ENCODE measurements around the gene NECAP2. TPM values are rescaled to one million over a fixed set of nuclear protein-coding genes. Genes with fewer than 3 reads are reported as not detected.

NECAP2 gene
- total and polyA plus RNA-seq, 4 donors = 37.5 to 60.4 (median 38.1) TPM

DNA sequence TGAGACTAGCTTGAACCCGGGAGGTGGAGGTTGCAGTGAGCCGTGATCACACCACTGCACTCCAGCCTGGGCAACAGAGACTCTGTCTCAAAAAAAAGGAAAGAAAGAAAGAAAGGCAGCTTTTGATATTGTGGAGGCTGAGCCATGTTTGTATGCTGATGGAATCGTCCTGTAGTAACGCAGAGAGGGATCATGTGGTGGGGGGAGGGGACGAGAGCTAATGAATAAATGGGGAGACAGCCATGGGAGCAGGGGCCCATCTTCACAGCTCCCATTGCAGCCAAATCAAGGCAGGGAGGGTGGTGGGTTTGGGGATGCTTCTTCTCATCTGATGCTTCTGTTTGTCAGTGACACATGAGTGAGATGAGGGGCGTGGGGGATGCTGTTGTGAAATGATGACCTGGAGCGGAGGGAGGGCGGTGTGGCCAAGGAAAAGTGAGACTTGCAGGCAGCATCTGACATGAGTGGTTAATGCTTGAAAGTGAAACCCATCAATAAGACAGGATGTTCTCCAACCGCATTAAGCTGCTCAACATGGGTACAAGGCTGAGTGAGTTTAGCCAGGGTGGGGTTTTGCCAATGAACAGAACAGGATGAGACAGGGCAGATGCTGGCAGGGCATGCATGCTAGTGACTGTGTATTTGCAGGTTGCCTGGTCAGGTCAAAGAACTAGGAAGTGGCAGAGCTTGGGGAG is 20.0 kb upstream of the NECAP2 start:
- WGBS, 2 donors = 68 to 70% methylated on average over 9 of the region's 9 CpGs
- Histone ChIP-seq H3K4me3 (ENCODE audit: low read length in 2 of 2) (no peak overlapping the region), H3K9me3 (ENCODE audit: control insufficient read depth, low read length) (no peaks in the 10 kb centered on the region), H3K36me3 (ENCODE audit: control insufficient read depth in 1 of 2, insufficient read depth in 2 of 2, low read length in 1 of 2) (no peaks in the 10 kb centered on the region), H3K27me3 (ENCODE audit: control insufficient read depth in 1 of 2, insufficient read depth in 2 of 2, low read length in 1 of 2) (no peaks in the 10 kb centered on the region), H3K27ac (ENCODE audit: low read depth in 1 of 2, low read length in 2 of 2) (no peak overlapping the region), H3K4me1 (ENCODE audit: control insufficient read depth in 1 of 2, insufficient read depth in 2 of 2, low read length in 2 of 2) (no peaks in the 10 kb centered on the region)
- ATAC-seq (ENCODE audit: low FRiP score) (no peak), DNase-seq (no peak)
- intact Hi-C loops (cut with DNase I) = no loop called here

DNA sequence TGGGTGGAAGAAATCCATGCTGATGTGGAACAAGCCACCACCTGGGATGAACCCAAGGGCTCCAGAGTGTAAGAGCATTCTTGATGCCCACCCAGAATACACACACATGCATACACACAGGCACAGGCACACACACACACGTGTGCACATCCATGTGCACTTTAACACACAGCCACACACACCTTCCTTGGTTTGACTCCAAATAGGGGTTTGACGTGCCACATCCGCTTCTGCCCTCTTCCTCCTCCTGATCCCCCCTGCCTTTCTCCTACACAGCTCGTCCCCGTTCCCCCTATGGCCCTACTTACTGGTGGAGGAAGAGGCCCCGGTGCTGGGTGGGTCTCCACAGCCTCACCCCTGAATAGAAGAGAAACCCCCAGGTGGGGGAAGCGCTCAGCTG is 19.3 kb upstream of the NECAP2 start:
- intact Hi-C loops (cut with DNase I) = no loop called here

DNA sequence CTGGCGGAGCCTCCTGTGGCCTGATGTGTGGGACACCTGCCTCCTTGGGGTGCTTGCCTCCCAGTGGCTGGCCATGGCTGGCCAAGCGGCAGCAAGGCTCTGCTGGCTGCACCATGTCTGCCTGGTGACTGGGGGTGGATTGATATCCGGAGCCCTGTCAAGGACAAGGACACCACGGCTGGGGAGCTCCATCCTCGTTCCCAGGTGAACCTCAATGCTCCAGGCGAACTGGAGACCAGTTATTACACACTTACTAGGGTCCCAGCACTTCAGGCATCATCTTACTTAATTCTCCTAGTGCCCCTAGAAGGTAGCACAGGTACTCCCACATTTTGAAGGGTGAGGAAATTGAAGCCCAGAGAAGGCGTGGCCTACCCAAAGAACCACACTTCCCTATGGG is 18.5 kb upstream of the NECAP2 start:
- H3K4me3 ChIP-seq (ENCODE audit: low read length in 2 of 2) = no peak overlapping the region
- no peaks in the 10 kb centered on the region for H3K4me1 ChIP-seq (ENCODE audit: control insufficient read depth in 1 of 2, insufficient read depth in 2 of 2, low read length in 2 of 2)
- intact Hi-C loops (cut with DNase I) = no loop called here
- H3K36me3 ChIP-seq (ENCODE audit: control insufficient read depth in 1 of 2, insufficient read depth in 2 of 2, low read length in 1 of 2) = no peaks in the 10 kb centered on the region
- H3K27me3 ChIP-seq (ENCODE audit: control insufficient read depth in 1 of 2, insufficient read depth in 2 of 2, low read length in 1 of 2) = no peaks in the 10 kb centered on the region
- no peaks in the 10 kb centered on the region for H3K9me3 ChIP-seq (ENCODE audit: control insufficient read depth, low read length)
- ATAC-seq (ENCODE audit: low FRiP score) = no peak
- no peak for DNase-seq
- no peak overlapping the region for H3K27ac ChIP-seq (ENCODE audit: low read depth in 1 of 2, low read length in 2 of 2)
- WGBS, 2 donors = 88 to 90% methylated on average over 7 of the region's 7 CpGs

More for the DNA sequence above, 19.3 kb upstream of the NECAP2 start:
- no peak for ATAC-seq (ENCODE audit: low FRiP score)
- no peaks in the 10 kb centered on the region for H3K36me3 ChIP-seq (ENCODE audit: control insufficient read depth in 1 of 2, insufficient read depth in 2 of 2, low read length in 1 of 2)
- H3K27ac ChIP-seq (ENCODE audit: low read depth in 1 of 2, low read length in 2 of 2) = no peak overlapping the region
- H3K4me1 ChIP-seq (ENCODE audit: control insufficient read depth in 1 of 2, insufficient read depth in 2 of 2, low read length in 2 of 2) = no peaks in the 10 kb centered on the region
- no peaks in the 10 kb centered on the region for H3K9me3 ChIP-seq (ENCODE audit: control insufficient read depth, low read length)
- H3K4me3 ChIP-seq (ENCODE audit: low read length in 2 of 2) = no peak overlapping the region
- WGBS, 2 donors = 73 to 80% methylated on average over 7 of the region's 7 CpGs
- no peaks in the 10 kb centered on the region for H3K27me3 ChIP-seq (ENCODE audit: control insufficient read depth in 1 of 2, insufficient read depth in 2 of 2, low read length in 1 of 2)
- DNase-seq = no peak

DNA sequence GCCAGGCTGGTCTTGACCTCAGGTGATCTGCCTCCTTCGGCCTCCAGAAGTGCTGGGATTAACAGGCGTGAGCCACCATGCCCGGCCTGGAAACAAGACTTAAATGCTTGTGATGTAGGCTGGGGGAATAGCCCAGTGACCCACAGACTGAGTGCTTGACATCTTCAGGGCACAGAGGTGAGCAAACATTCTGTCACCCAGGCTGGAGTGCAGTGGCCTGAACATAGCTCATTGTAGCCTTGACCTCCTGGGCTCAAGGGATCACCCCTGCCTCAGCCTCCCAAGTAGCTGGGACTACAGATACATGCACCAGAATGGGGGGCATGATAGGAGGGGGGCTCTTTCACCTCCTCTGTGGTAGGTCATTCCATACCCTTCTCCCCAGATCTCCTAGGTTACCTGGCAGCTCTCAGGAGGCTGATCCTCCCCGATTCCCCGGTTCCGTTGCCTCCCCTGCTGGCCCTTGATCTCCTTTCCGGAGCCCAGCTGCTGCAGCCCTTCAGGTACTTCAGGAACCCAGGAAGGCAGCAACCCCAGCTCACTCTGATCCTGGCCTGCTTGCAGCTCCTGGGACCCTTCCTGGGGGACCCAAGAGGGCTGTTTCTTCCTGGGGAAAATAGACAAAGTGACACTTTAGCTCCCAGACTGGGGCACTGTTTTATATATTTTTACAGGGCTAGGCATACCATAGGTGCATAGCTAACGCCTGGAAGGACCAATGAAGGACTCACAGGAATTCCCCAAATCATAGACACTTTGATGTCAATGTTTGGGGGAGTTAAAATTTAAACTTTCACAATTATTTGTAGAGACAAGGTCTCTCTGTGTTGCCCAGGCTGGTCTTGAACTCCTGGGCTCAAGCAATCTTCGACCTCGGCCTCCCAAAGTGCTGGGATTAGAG is 15.1 kb upstream of the NECAP2 start:
- H3K27ac ChIP-seq (ENCODE audit: low read depth in 1 of 2, low read length in 2 of 2) = no peak overlapping the region
- no peaks in the 10 kb centered on the region for H3K36me3 ChIP-seq (ENCODE audit: control insufficient read depth in 1 of 2, insufficient read depth in 2 of 2, low read length in 1 of 2)
- H3K9me3 ChIP-seq (ENCODE audit: control insufficient read depth, low read length) = no peaks in the 10 kb centered on the region
- DNase-seq (no peak), ATAC-seq (ENCODE audit: low FRiP score) (no peak)
- no peaks in the 10 kb centered on the region for H3K27me3 ChIP-seq (ENCODE audit: control insufficient read depth in 1 of 2, insufficient read depth in 2 of 2, low read length in 1 of 2)
- WGBS, 2 donors = 92 to 94% methylated on average over 10 of the region's 10 CpGs
- H3K4me1 ChIP-seq (ENCODE audit: control insufficient read depth in 1 of 2, insufficient read depth in 2 of 2, low read length in 2 of 2) = no peaks in the 10 kb centered on the region
- intact Hi-C loops (cut with DNase I) = no loop called here
- H3K4me3 ChIP-seq (ENCODE audit: low read length in 2 of 2) = no peak overlapping the region

DNA sequence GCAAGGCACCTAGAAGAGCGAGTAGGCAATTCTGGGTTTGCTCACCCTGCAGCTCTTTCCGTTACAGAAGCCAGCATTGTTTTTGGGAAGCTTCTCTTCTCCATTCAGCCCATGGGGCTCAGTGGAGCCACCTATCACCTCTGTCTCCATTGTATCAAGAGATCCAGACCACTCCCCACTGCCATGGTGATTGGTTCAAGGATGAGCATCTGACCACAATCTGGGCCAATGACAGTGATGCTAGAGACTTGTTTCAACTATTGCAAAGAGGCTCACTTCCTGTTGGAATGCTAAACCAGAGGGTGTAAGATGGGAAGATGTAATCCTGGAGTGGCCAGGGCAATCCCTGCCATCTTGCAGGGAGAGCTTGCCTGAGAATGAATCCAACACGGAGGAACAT is 9.9 kb upstream of the NECAP2 start:
- Histone ChIP-seq H3K27ac (ENCODE audit: low read depth in 1 of 2, low read length in 2 of 2) (no peak overlapping the region), H3K4me3 (ENCODE audit: low read length in 2 of 2) (no peak overlapping the region), H3K36me3 (ENCODE audit: control insufficient read depth in 1 of 2, insufficient read depth in 2 of 2, low read length in 1 of 2) (no peaks in the 10 kb centered on the region), H3K27me3 (ENCODE audit: control insufficient read depth in 1 of 2, insufficient read depth in 2 of 2, low read length in 1 of 2) (peaks cover 0 to 3% of the 10 kb centered on the region in 2 donors), H3K9me3 (ENCODE audit: control insufficient read depth, low read length) (no peaks in the 10 kb centered on the region), H3K4me1 (ENCODE audit: control insufficient read depth in 1 of 2, insufficient read depth in 2 of 2, low read length in 2 of 2) (no peaks in the 10 kb centered on the region)
- DNase-seq (no peak), ATAC-seq (ENCODE audit: low FRiP score) (no peak)
- WGBS, 2 donors = 77 to 80% methylated on average over 3 of the region's 3 CpGs
- intact Hi-C loops (cut with DNase I) = no loop called here

DNA sequence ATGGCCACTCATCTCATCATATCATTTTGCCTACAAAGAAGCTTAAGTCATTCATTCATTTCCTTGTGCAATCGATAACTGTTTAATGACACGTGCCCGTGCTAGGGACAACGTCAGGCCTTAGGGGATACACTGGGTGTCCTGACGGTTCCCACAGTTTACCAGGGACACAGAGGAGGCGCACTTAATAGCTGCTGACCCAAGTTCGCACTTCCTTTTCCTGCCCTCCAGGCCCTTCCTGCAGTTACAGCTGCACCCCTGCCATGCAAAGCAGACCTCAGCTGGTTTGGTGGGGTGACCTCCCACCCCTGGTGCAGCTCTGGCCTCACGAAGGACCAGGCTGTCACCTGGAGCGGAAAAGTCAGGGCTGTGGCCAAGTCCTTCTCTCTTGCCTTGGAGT is 7.5 kb upstream of the NECAP2 start:
- Histone ChIP-seq H3K36me3 (ENCODE audit: control insufficient read depth in 1 of 2, insufficient read depth in 2 of 2, low read length in 1 of 2) (no peaks in the 10 kb centered on the region), H3K4me1 (ENCODE audit: control insufficient read depth in 1 of 2, insufficient read depth in 2 of 2, low read length in 2 of 2) (no peaks in the 10 kb centered on the region), H3K9me3 (ENCODE audit: control insufficient read depth, low read length) (no peaks in the 10 kb centered on the region), H3K27ac (ENCODE audit: low read depth in 1 of 2, low read length in 2 of 2) (no peak overlapping the region), H3K27me3 (ENCODE audit: control insufficient read depth in 1 of 2, insufficient read depth in 2 of 2, low read length in 1 of 2) (peaks cover 0 to 3% of the 10 kb centered on the region in 2 donors), H3K4me3 (ENCODE audit: low read length in 2 of 2) (no peak overlapping the region)
- intact Hi-C loops (cut with DNase I) = no loop called here
- no peak for DNase-seq
- no peak for ATAC-seq (ENCODE audit: low FRiP score)
- WGBS, 2 donors = 81% methylated on average over 9 of the region's 9 CpGs

DNA sequence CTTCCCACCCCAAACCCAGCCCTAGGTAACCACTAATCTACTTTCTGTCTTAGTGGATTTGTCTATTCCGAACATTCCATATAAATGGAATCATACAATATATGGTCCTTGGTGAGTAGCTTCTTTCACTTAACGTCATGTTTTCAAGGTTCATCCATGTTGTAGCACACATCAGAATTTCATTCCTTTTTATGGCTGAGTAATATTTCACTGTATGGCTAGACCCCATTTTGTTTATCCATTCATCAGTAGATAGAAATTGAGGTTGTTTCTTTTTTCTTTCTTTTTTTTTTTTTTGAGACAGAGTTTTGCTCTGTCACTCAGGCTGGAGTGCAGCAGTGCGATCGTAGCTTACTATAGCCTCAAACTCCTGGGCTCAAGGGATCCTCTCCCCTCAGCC is 6.5 kb upstream of the NECAP2 start:
- no peak overlapping the region for H3K27ac ChIP-seq (ENCODE audit: low read depth in 1 of 2, low read length in 2 of 2)
- intact Hi-C loops (cut with DNase I) = no loop called here
- no peaks in the 10 kb centered on the region for H3K36me3 ChIP-seq (ENCODE audit: control insufficient read depth in 1 of 2, insufficient read depth in 2 of 2, low read length in 1 of 2)
- H3K9me3 ChIP-seq (ENCODE audit: control insufficient read depth, low read length) = no peaks in the 10 kb centered on the region
- ATAC-seq (ENCODE audit: low FRiP score) (no peak), DNase-seq (no peak)
- 95% methylated on average over 4 of the region's 4 CpGs for WGBS, 2 donors
- peaks cover 0 to 3% of the 10 kb centered on the region in 2 donors for H3K27me3 ChIP-seq (ENCODE audit: control insufficient read depth in 1 of 2, insufficient read depth in 2 of 2, low read length in 1 of 2)
- no peaks in the 10 kb centered on the region for H3K4me1 ChIP-seq (ENCODE audit: control insufficient read depth in 1 of 2, insufficient read depth in 2 of 2, low read length in 2 of 2)
- no peak overlapping the region for H3K4me3 ChIP-seq (ENCODE audit: low read length in 2 of 2)

DNA sequence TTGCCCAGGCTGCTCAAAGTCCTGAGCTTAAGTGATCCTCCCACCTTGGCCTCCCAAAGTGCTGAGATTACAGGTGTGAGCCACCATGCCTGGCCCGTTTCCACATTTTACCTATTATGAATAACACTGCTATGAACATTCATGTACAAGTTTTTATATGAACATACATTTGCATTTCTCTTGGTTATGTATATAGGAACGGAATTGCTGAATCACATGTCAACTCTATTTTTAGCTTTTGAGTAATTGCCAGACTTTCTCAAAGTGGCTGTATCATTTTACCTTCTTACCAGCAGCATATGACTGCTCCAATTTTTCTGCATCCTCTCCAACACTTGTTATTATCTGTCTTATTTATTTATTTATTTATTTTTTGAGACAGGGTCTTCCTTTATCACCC is 6.0 kb upstream of the NECAP2 start:
- intact Hi-C loops (cut with DNase I) = no loop called here
- Histone ChIP-seq H3K4me3 (ENCODE audit: low read length in 2 of 2) (no peak overlapping the region), H3K27me3 (ENCODE audit: control insufficient read depth in 1 of 2, insufficient read depth in 2 of 2, low read length in 1 of 2) (peaks cover 0 to 3% of the 10 kb centered on the region in 2 donors), H3K9me3 (ENCODE audit: control insufficient read depth, low read length) (no peaks in the 10 kb centered on the region), H3K36me3 (ENCODE audit: control insufficient read depth in 1 of 2, insufficient read depth in 2 of 2, low read length in 1 of 2) (no peaks in the 10 kb centered on the region), H3K27ac (ENCODE audit: low read depth in 1 of 2, low read length in 2 of 2) (no peak overlapping the region), H3K4me1 (ENCODE audit: control insufficient read depth in 1 of 2, insufficient read depth in 2 of 2, low read length in 2 of 2) (no peaks in the 10 kb centered on the region)
- 51 to 58% methylated on average over 2 of the region's 2 CpGs for WGBS, 2 donors
- ATAC-seq (ENCODE audit: low FRiP score) = no peak
- no peak for DNase-seq

Data from aorta (tissue), 5 donors.